AML-193 (cell line): ENCODE results near the gene MARCHF5.

Experiments used
- DNase-seq, 2 experiments: peaks; one replicate each; lab custom pipeline; 2025; lab: John Stamatoyannopoulos, UW

Gene MARCHF5

DNA sequence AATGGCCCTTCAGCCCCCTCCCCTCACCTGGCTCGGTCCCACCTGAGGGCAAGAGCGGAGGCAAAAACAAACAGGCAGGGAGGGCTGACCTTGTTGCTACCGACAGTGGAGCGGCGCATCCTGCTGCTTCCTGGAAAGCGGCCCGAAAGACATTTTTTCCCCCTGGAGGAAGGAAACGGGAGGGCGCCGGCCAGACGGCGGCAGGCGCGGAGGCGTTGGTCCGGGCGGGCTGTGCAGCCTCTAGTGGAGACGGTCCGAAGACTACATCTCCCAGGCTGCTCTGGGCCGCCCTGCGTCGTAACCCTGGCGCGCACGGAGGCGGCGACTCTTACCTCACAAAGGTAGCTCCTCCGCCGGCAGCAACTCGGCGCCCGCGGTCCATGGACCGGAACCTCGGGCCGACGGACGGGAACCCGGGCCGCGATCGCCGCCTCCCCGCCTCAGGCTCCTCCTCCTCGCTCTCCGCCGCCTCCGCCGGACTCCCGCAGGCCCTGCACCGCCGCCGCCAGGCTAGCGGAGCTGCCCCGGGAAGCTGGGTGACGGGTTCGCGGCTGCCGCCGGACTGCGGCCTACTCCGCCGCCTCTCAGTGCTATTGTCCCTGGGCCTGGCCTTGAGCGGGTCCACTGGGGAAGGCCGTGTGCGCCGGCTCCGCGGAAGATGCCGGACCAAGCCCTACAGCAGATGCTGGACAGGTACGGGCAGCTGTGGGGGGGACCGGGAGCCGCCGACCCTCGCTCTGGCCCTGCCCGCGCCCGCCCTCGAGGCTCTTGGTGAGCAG is at the start of gene MARCHF5, which contains the start of gene CPEB3:
Gene MARCHF5, plus strand, starts transcription at position 331 of the 779 bp plus-strand sequence. Its CDS starts 328 bp downstream, at position 659.
Gene CPEB3, minus strand, starts transcription at position 242 of the 779 bp plus-strand sequence. CDS start 50,728 bp downstream, outside the sequence.
- peak; percentile 91 to 92 for DNase-seq

GRCh38 chr10:92241501-92241900 is 49.5 kb upstream of the MARCHF5 start:
- DNase-seq: no peak

GRCh38 chr10:92242380-92242779 is 48.6 kb upstream of the MARCHF5 start:
- DNase-seq: no peak

GRCh38 chr10:92242910-92243671 is 47.9 kb upstream of the MARCHF5 start:
- DNase-seq: peak; percentile 51 to 58

DNA sequence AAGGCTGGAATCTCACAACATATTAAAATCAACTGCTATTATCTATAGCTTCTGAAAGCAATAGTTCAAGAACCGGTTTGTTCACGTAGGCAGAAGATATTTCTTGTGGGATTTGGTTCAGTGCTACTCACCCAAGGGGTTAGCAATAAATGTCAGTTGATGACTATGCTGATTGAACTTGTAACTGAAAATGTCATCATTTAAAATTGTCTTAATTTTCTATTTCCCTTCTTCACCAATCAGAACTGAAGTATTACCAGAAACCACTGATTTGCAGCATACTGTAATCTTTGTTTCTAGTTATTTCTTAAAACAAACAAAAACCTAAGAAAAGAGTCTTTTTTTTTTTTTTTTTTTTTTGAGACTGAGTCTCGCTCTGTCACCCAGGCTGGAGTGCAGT is 46.2 kb upstream of the MARCHF5 start:
- no peak for DNase-seq

GRCh38 chr10:92248566-92248965 is 42.4 kb upstream of the MARCHF5 start:
- no peak for DNase-seq

- no peak for DNase-seq
Observed at GRCh38 chr10:92263396-92263795, 27.6 kb upstream of the MARCHF5 start.

DNA sequence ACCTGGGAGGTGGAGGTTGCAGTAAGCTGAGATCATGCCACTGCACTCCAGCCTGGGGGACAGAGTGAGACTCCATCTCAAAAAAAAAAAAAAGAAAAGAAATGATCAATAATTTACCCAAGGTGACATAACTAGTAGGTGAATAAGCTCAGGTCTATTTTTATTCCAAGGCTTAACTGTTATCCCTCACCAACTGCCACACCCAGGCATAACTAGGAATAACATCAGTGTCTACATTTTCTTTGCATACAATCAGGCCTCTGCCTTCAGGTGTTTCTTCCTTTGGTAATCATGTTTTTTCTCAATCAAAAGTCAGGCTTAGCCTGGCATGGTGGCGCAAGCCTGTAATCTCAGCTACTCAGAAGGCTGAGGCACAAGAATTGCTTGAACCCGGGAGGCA is 26.7 kb upstream of the MARCHF5 start:
- no peak for DNase-seq

GRCh38 chr10:92265687-92266258 is 25.2 kb upstream of the MARCHF5 start:
- DNase-seq: no peak

- DNase-seq: no peak
Observed at GRCh38 chr10:92267343-92267742, 23.6 kb upstream of the MARCHF5 start.

DNA sequence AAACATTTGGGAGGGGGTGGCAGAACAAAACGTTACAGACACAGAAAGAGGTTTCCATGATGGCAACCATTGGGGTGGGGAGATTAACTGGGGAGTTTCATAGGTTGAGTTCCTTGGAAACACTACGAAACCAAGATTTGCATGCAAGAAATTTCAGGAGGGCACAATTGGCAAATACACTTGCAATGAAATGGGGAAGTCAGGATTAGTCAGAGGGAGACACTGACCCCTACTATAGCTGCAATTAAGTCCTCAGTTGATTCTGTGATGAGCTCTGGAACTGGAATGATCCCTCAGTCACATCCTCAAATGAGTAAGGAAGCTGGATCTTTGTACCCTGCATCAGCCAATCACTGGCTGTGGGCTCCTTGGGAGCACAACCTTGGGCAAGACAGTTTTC is 22.2 kb upstream of the MARCHF5 start:
- DNase-seq: peak; percentile 49 to 62

DNA sequence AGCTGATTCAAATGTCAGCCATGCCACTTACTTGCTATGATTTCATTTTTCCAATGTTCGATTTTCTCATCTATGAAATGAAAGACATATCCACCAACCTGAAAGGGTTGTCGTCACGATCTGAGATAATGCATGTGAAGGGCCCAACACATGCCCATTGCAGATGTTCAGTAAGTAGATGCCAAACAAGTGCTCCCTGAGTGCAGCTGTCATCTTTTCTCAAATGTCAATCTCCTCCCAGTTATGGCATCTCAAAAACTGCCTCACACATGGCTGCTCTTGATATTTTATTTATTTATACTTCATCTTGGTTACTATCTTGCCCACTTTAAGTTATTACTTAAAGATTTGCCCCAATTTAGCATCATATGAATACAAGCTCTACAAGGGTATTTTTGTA is 16.9 kb upstream of the MARCHF5 start:
- DNase-seq: no peak

GRCh38 chr10:92278996-92279696 is 11.8 kb upstream of the MARCHF5 start:
- no peak for DNase-seq

DNA sequence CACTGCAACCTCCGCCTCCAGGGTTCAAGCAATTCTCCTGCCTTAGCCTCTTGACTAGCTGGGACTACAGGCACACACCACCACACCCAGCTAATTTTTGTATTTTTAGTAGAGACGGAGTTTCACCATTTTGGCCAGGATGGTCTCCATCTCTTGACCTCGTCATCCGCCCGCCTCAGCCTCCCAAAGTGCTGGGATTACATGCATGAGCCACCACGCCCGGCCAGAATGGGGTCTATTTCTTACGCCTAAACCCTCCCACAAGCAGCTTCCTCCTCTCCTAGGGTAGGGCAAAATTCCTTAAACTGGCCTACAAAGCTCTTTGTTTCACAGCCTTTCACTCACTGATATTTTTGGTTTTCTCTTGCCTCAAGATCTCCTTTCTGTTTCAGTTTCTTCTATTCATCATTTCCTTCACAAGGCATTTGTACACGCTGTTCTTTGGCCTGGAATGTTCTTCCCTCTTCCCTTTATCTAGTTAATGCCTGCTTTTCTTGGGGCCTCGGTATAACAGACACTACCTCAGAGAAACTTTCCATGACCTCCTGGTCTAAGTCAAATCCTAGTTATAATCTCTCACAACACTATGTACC is 6.8 kb upstream of the MARCHF5 start:
- DNase-seq: no peak

- DNase-seq: peak; percentile 40 to 46
Observed at GRCh38 chr10:92290076-92290836, 711 bp upstream of the MARCHF5 start.

DNA sequence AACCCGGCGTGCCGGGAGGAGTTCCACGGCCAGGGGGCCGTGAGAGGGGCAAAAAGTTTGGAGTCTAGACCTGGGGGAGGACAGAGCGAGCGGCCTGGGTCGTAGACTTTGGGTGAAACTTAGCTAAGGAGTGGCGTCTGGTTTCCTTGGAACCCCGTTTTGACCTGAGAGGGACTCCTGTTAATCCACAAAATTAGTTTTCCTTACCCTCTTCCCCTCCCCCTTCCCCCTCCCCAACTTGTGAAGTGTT is 574 bp downstream of the MARCHF5 start:
- DNase-seq: no peak

DNA sequence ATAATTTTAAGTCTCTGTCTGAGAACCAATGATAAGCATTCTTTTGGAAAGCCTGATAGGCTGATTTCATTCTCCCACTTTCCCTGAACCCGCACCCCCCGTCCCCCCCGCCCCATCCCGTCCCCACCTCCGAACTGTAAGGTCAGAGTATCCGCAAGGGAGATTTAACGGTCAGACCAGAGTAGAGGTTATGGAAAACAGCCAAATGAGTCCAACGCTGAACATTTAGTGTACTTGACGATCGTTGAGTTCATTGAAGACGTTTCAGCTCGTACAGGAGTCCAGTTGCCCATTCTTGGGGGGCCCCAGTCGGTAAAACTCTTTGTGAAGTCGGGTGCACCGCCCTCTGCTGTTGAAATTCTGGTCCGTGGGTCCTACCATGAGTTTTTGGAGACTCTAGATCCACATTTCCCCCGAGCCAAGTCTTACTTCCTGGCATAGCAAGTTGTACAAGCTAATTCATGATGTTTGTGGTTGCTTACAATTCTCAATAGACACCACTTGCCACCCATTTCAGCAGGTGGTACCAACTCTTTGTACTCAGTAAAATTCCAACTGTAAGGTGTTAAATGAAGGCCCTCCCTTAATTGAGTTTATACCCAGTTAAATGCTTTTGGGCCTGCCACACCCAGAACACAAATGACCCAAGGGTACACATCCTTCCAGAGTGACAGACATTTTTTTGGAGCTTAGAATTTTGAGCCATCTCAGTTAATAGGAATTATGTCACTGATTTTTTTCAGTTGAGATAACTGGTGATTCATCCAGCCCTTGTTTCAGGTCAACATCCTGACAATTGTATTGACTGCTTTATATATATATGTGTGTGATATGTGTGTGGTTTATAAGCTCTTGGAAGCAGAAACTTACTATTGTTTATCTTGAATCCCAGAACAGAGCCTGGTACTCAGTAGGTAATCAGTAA is 1.2 kb downstream of the MARCHF5 start:
- peak; percentile 60 to 63 for DNase-seq

DNA sequence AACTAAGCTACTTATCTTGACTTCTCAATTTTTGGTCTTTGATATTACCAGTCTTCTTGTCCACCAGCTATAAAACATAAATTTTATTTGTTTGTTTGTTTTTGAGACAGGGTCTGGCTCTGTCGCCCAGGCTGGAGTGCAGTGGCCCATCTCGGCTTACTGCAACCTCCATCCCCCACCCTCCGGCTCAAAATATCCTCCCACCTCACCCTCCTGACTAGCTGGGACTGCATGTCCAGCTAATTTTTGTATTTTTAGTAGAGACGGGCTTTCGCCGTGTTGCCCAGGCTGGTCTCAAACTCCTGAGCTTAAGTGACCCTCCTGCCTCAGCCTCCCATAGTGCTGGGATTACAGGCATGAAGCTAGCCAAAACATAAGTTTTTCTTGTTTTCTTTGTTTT is 7.5 kb downstream of the MARCHF5 start:
- no peak for DNase-seq

- no peak for DNase-seq
Observed at GRCh38 chr10:92303096-92303495, 12.1 kb downstream of the MARCHF5 start.

- no peak for DNase-seq
Observed at GRCh38 chr10:92304061-92304460, 13.1 kb downstream of the MARCHF5 start.
